C1 segment of cervical spinal cord (tissue), 14 donors: ENCODE data around the gene TNIK.
A peak's percentile ranks its signal among the peaks of the same experiment; 100 is the strongest.
"Not testable (repeated sequence)": the region's sequence is repeated elsewhere in the genome, so short reads cannot be mapped to it uniquely, and the experiment has no call there.

Experiments
- DNase-seq, 14 donors: peaks; one replicate each; lab custom pipeline; 2025; lab: John Stamatoyannopoulos, UW

The TNIK gene

DNA sequence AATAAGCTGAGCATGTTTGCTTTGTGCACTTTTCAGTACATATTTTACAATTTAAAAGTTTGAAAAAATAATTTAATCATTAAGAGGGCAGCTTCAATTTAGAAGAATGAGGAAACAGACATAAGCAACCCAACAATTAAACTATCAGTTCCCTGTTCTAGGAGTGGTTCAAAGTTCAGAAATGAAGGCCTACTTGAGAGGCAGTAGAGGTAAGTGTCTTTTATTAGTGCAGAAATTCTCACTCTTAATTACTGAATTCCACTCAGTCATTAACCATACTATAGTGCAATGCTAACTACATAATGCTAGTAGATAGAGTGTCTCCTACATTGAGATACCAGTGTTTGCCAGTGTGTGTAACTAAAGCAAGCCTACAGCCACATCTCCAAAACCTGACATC is 73.1 kb downstream of the TNIK start:
- DNase-seq = no peak

DNA sequence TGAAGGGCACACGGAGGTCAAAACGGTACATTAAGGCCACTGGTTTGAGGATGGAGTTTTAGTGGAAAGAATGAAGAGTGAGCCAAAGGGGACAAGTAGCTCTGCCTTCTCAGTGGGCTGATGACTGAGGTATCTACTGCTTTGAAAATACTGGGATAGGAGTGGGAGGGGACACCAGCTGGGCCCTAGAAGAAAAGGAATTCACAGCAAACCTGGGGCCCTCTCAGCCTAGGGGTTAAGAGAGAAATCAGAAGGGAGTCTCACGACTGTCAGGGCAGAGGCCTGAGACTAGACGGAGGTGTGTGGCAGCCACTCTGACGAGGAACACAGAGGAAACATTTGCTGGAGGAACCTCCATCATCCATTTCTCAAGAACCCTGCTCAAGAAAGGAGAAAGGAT is 75.1 kb downstream of the TNIK start:
- DNase-seq = no peak

DNA sequence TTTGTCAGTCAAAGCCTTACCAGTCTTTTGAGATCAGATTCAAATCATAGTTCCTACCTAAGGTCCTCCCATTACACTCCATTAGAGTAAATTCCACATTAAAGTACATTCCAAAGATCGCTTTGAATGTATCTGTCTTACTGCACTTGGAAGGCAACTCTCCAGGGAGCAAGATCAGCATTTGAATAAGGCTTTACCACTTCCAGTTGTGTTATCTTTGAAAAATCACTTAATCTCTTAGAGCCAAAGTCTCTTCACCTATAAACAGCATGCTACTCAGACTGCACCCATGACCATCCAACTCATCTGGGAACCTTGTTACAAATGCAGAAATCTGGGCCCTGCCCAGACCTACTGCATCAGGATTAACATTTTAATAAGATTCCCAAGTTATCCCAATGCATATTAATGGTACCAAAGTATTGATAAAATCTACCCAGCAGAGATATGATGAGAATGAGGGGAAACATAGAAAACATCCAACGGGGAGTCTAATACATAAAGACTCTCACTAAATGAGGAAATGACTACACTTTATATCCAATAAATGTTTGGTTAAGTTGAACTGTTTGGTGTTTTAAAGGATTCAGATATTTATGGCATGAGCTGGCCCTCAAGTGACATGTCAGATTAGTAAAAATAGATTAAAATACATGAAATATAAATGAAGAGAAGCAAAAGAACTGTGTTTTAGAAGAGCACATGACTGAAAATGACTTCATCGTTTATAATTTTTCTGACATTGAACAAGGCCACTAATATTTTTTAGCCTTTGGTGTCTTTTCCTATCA is 75.9 kb downstream of the TNIK start:
- DNase-seq = no peak

DNA sequence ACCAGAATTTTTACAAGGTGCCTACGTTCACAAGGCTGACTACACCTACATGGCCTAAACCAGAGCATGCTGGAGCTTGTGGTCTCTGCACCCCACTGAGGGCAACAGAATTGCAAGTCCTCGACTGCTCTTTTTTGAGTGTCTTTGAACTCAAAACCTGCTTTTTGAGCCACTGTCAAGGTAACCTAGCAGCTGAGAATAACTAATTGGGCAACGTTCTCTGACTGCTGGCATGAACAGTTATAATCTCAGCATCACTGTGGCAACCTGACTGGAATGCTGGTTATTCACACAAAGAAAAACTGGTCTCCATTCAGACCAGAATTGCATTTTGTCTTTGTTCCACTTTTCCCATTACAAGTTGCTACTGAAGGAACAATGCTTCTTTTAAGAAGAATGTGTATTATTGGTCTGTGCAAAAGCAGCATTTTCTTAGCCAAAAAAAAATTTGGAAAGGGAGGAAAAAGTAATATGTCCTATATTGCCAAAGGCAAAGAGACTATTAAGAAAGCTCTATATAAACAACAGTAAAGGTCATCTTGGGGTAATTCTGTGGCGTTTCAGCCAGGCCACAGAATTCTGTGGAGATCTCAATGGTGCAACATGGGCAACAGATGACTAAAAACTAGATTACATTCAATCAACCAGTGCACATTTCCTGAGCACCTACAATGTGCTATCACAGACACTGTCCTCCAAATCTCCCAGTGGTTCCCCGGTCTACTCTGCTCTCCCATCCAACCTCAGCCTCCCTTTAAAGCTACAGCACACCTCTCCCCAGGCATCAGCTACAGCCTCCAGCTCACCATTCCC is 76.8 kb downstream of the TNIK start:
- DNase-seq = peak in 5 of 14 donors; percentile 13 to 37 (median 25)

DNA sequence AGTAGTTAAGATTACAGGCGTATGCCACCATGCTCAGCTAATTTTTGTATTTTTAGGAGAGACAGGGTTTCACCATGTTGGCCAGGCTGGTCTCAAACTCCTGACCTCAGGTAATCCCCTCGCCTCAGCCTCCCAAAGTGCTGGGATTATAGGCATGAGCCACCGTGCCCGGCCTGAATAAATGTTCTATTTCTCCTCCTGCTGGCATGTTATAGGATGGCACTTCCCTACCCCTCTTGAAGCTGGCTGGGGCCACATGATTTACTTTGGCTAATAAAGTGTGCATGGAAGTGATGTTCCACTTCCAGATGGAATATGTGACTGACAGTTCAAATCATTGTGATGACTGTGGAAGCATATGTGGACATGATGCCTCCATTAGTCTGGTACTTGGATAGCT is 77.9 kb downstream of the TNIK start:
- not testable (repeated sequence) for DNase-seq

DNA sequence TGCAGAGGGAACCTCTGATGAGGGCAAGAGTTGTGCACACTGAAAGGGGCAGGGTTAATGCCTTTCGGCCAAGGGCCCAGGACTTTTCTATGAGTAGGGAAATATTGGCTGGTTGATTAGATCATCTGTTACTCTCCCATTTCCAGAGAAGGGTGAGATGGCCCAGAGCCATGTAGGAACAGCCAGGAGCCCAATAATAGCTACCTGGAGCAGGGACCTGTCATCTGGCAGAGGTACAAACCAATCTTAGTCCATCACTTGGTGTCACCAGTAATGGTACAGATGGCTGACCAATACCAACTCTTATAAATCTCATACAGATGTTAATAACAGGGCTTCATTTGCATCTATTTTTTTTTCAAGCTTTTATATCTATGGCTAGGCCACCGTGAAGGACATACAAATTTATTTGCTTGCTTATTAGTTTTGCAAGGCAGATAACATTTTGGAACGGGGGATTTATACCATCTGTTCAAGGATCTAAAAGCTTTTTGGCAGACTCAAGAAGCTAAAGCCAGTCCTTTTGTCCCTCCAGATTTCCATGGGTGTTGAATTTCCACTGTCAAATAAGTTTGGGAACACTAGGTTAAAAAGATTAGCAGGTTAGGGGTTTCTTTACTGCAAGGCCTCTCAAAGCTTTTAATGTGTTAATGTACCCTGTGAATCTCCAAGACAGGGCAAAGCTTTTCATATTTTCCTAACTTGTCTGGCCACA is 79.3 kb downstream of the TNIK start:
- DNase-seq = peak in 1 of 14 donors; percentile 55

DNA sequence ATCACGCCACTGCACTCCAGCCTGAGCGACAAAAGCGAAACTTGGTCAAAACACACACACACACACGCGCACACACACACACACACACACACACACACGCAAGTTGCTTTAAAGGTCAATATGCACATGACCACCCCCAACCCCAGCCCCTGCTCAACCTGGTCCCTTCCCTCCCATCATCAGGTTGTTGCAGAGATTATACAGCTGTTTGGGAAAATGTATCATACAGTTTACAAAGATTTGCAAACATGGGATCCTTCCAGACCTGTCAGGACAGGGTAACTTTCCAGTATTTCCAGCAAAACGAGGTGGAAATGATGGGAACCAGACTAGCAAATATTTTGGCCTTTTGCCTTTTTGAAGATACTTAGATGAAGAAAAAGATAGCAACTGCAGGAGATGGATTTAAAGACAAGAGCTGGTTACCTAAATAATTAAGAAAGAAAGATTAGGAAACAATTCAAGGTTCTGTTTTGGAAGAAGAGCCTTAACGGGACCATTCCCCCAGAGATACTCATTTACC is 80.2 kb downstream of the TNIK start:
- DNase-seq = no peak

DNA sequence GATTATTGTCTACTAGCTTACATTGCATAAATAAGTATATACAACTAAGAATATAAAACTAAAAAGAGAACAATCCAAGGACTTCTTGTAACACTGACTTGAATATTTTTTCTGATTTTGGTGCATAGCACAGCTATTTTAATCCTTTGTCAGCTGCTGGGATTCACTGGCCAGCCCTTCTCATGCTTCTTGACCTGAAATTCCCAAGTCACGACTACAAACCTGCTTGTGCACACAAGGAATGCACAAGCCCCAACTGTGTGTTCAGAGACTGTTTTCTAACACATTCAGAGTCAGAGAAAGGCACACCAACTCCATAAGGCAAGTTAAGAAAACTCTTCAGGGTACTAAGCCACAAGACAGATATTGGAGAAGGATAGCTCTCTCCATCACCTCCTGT is 80.9 kb downstream of the TNIK start:
- no peak for DNase-seq

DNA sequence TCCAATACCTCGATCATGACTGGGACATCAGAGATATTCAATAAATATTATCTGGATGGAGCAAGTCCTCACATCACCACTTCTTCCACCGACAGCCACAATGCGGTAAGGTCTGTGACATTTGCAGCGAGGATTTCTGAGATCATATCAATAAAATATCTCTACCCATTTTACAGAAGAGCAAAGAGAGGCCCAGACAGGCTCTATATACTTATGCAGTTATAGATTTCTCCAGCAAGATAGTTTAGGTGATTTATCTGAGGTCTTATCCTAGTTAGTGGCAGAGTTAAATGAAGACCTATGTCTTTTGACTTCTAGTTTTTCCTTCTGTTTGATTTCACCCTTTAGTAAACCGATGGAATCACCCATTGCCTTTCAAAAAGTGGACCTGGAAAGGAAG is 81.6 kb downstream of the TNIK start:
- no peak for DNase-seq

DNA sequence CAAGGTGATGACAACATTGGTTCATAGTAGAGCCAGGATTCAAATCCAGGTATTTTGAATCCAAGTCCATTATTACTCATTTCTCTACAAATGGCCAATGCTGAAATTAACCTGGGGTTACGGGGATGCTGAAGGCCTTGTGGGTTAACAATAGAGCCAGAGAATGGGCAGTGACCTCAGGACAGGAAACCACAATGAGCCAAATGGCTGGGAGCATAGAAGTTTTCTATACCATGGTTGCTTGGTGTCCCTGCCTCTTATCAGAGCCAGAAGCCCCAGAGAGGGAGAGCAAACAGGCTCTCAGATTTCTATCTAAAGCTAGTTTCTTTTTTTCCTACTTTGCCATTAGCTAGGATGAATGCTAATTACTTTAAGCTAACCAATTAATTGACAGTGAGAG is 82.3 kb downstream of the TNIK start:
- no peak for DNase-seq

DNA sequence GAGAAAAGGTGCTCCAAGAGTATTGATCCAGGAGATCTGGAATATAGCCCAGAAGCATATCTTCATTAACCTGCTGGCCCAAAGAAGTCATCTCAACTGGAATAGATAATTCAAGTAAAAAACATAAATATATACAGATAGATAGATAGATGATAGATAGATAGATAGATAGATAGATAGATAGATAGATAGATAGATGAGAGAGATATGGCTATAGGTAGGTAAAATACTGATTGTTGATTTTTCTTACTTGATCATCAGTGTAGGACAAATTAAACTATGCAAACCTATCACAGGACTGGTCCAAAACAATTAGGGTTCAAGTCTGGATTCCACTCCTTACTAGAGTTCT is 83.6 kb downstream of the TNIK start:
- DNase-seq = no peak

DNA sequence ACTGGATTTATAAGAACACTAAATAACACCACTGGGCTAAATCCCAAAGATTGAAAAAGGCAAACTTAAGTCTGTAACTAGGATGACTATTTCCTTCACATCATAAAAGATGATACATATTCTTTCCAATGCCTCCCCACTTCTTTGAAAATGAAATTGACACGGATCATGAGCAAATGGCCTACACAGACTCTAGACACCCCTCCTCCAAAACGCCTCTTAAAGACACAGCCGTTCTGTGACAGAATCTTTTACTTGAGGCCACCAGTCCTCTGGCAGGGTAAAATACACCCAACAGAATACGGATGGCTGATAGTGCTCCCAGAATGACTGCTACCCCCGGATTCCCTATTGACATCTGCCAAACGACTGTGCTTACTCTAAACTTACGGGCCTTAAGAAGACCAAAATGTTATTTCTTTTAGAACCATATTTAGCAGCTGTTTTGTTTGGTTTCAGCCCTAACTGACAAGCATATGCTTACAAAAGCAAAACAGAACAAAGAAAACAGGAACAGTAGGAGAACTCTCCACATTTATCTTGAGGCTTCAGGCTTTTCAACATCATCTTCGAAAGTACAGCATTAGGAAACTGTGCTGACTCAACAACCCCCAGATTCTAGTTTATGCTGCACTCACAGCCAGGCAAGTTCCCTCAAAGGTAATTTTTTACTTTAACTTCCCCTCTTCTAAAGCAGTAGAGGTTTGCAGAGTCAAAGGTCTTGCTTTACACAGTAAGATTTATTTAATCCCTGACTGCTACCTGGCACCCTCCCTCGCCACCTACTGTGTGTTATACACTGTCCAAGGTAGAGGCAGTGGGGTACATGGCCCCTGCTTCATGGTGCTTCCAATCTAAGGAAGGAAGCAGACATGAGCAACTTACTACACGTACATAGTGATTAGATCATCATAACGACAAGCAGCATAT is 84.3 kb downstream of the TNIK start:
- peak in 2 of 14 donors; percentile 19 to 23 for DNase-seq

DNA sequence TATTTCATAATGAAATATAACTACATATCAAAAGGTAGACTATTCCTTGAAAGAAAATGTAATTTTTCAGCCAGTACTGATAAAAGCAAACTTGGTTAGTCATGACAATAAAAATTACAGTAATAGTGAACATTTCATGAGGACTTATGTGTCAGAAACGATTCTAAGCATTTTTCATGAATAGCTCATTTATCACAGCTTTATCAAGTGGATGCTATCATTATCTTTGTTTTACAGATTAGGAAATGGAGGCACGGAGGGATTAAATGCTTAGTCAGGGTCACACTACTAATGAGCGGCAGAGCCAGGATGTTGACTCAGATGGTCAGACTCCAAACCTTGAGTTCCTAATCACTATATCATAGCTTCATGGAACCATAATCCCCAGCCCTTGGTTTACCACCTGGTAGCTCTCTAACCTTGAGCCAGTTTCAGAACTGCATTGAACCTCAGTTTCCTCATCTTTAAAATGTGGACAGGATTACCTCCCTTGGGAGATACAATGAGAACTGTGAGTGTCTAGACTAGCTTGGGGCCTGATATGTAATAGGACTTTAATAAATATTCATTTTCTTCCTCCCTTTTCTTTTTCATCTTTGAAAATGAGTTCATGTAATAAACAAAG is 85.4 kb downstream of the TNIK start:
- no peak for DNase-seq

DNA sequence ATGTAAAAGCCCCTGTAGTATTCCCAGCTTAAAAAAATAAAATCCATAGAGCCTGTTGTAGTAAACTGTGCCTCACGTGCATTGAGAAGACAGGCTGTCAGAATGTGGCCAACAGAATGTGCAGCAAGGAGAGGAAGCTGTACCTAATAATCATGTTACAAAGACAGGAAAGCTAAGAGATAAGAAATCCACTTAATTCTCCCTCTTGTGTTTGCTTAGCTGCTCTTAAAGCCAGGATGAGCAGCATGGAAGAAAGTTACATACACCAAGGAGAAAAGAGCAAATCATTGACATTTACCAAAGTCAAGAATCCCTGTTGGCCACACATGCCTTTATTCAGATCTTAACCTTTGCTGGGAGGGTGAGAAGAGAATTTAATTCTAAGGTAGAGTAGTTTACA is 85.9 kb downstream of the TNIK start:
- DNase-seq = no peak

DNA sequence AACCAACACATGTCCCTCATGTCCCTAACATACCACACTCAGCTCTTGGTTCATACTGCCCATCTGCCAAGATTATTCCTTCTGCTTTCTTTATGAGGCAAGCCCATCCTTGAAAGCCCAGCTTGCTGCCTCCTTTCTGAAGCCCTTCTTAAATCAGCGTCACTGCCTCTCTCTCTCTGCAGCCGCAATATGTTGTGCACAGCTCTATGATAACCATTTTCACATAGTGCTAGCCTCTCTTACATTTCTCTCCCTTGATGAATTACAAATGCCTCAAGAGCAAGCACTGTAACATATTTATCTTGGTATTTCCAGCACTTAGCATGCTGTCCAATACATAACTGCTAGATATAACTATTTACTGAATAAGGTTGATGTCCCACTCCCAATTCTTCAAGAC is 86.5 kb downstream of the TNIK start:
- DNase-seq = no peak

DNA sequence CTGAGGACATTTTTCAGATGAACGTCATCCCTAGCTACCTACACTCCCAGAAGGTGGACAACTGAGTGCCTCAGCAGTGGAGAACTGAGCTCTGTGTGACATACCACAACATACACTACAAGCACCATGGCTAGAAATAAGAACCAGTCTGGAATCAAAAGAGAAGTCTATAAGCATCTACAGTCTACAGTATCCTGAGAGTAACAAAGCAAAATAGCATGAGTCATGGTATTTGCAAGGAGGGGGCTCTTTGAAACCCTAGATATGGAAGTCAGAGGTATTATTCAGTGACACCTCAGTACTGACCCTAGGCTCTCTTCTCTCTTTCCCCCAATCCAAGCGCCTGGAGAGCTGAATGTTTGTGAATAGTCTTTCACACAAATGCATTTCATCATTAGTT is 87.5 kb downstream of the TNIK start:
- no peak for DNase-seq

DNA sequence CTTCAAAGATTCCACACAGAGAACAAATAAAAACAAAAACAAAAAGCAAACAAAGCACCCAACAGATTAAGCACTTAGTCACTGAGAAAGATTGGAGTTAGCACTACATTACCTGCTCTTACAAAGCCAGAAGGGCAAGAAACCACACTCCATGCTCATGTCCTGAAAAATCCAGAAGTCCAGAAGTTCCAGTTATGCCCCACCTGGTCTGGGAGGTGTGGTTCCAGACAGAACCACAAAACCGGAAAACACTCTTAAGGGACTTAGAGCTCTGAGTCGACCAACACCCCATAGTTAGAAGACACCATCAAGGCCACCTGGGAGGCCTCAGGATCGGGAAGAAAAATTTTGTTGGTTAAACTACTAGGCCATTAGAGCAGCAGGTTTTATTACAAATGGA is 88.9 kb downstream of the TNIK start:
- DNase-seq = no peak

DNA sequence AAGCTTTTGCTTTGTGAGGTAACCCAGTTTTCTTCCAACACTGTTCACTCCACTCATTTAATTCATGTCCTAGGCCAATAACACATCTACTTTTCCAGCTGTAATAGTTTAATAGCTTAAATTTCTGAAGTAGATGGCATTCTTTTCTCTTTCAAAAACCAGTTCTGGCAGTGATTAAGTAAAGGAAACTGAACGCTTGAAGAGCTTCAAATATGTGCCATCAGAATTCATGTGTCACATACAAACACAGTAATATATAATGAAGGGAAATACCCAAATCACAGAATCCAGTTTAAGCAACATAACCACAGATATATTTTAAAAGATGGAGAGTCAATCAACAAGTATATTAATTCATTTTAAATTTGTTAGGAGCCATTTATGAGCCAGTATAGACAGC is 91.0 kb downstream of the TNIK start:
- no peak for DNase-seq

DNA sequence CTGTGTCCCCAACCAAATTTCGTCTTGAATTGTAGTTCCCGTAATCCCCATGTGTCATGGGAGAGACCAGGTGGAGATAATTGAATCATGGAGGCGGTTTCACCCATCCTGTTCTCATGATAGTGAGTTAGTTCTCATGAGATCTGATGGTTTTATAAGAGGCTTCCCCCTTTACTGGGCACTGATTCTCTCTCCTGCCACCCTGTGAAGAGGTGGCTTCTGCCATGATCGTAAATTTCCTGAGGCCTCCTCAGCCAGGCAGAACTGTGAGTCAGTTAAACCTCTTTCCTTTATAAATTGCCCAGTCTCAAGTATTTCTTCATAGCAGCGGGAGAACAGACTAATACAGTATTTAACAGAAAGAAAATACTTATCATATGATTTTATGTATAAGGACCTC is 93.5 kb downstream of the TNIK start:
- DNase-seq = not testable (repeated sequence)

DNA sequence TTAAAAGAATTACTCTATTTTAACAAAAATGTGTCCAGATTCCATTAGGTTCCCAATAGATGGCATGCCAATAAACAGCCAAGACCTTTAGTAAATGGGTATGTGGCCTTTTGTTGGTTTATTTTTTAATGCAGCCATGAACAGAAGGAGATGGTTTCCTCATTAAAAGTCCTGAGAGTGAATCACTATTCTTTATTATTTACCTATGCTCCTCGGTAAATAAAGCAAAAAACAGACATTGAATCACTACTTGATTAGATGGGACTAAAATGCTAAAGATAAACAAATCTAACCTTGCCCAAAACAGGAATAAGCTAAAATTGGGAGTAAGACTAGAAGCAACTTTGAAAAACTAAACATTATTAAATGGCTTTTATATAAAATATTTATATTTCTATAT is 94.2 kb downstream of the TNIK start:
- DNase-seq = no peak

DNA sequence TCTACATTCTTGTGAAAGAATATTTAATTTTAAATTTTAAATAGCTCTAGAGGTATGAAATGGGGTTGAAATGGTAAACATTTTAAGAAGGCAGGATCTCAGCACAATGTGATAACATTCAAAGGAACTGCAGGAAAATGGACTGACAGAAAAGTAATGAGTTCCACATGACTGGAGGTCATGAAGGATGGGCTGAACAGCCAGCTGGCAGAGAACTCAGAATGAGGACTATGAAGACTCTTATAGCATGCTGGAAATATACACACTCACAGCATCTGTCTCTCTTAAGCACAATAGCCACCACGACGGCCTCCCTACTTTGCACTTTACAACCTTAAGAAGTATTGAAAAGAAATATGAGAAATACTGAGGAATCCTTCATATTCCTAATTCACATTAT is 94.7 kb downstream of the TNIK start:
- no peak for DNase-seq
